Hematopoietic multipotent progenitor cell treated with erythropoietin and hydrocortisone succinate and interleukin-3 and kit ligand, for 17 days (in vitro differentiated cells): ENCODE measurements around the gene TESPA1.

Experiments
- DNase-seq: peaks from one replicate; pipeline ENCODE4 v3.0.0-alpha.2; 2015; ENCODE audit warnings: low spot score

Gene TESPA1, protein sequence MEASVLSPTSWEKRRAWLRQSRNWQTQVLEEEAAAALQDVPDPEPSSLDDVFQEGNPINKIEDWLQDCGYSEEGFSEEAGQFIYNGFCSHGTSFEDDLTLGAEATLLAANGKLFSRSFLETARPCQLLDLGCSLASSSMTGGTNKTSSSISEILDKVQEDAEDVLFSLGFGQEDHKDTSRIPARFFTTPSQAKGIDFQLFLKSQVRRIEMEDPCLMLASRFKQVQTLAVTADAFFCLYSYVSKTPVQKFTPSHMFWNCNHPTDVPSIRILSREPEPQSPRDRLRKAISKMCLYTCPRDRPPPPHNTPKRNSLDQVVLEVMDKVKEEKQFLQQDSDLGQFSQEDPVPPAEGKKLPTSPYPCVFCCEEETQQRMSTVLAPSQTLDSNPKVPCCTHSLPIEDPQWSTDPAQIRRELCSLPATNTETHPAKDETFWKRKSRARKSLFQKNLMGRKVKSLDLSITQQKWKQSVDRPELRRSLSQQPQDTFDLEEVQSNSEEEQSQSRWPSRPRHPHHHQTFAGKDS

DNA sequence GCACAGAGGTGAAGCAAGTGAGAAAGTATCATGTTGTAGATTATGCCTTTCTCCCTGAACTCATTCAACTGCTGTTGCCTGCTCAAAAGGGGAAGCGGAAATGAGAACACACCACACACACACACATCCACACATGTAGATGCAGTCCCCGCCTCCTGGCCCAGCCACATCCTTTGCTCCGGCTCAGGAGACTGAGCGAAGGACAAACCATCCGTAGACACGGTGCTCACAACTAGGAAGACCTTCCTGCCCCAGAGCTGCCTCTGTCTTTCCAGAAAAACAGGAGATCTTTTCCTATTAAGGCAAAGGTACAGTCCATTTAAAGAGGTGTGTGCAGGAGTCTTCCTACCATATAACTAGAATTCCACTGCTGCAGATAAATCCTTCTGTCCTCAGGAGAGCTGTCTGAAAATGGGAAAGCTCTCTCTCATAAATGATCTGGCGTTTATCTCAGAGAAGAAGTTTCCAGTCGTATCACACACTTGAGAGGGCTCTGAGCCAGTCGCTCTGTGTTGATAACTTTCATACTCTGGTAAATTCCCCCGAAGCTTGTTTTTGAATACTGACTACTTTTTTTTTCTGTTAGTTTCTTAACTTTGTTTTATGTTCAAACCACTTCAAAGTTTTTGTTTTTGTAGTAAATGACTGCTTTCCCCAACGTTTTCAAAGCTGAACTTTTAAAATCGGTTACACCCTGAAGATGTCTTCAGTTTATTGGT lies at the start of gene TESPA1:
TESPA1 (minus strand) TSS at position 105 of the 719 bp plus-strand sequence. CDS start 10,200 bp downstream, outside the sequence.
- DNase-seq, result peak; percentile 84

- DNase-seq, result no peak
These were observed 49.7 kb upstream of the TESPA1 start for GRCh38 chr12:55034218-55034617.

- no peak for DNase-seq
These were observed 40.9 kb upstream of the TESPA1 start for GRCh38 chr12:55025508-55025907.

DNA sequence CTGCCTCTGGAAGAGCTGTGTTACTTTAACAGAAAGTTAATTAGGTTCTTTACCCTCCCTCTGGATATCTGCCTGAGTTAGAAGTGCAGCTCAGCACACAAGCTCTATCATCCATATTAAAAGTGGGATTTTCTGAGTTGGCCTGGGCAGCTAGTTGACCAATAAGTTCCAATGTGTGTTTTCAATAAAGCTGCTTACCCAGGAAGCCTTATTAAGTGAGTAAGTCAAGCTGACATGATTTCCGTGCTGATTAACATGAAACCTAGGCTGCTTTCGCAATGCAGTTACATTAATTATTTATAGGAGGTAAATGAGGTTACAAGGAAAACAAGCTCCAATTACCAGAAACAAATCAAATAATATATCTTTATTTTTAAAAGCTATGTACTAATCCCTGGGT lies 40.0 kb upstream of the TESPA1 start:
- DNase-seq, result no peak

DNA sequence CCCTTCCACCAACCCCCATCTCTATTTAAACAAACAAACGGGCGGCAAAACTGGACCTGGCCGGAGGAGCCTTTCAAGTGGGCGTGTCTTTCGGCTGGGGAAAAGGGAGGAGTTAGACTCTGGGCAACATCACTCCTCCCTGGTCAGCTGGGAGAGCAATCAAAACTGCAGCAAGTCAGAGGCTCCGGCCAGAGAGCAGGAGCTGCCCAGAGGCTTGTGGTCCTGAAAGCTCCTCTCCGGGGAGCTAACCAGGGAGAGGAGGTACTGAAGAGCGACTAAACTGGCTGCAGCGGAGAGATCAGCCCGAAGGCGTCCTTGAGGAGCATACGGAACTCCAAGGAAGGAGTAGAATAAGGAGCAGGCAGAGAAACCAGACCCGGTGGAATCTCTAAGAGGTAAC lies 35.2 kb upstream of the TESPA1 start, which contains the start of gene NEUROD4:
NEUROD4 (plus strand) TSS at position 191 of the 400 bp plus-strand sequence. CDS start 6,466 bp downstream, outside the sequence.
- DNase-seq, result no peak

GRCh38 chr12:55017416-55017925 lies 32.9 kb upstream of the TESPA1 start:
- DNase-seq, result no peak

DNA sequence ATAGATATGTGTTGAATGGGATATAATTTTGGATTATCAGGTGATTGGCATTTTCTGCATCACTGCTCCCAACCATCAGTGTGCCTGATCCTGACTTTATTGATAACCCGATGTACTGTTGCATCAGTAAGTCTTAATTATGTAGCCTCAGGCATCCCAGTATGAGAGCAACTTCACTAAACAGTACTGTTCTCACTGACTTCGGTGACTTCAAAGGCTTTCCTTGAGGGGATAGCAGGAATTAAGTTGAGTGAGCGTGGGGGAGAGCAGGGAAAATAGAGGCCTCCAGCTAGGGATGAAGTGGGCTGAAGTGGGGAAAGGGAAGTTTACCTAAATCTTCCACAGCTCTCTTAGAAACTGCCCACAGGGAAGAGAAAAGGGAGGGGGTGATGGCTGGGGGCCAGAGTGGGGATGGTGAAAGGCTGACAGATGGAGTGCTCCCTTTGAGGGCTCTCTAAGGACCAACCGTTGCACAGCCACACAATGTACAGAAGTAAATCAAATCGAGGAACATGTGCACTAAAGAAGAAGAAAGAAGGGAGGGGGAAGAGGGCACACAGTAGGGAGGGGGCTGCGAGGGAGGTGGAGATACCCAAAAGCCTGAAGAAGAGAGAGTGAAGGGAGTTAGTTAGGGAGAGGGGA lies 24.5 kb upstream of the TESPA1 start:
- no peak for DNase-seq

DNA sequence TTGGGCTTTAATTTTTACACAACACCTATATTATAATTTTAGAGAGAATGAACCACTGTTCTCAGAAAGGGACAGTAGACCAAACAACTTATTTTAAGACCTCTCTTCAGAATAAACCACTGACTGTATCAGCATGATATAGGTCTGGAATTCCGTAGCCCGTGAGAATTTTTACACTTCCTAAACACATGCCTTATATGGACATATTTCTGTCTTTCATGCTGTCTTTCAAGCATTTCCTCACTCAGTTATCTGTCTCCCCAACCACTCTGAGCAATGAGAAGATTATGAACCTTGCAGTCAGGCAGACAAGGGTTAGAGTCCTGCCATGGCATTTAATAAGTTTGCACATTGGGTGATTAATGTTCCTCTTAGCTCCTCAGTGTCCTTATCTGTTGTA lies 17.8 kb upstream of the TESPA1 start:
- no peak for DNase-seq

DNA sequence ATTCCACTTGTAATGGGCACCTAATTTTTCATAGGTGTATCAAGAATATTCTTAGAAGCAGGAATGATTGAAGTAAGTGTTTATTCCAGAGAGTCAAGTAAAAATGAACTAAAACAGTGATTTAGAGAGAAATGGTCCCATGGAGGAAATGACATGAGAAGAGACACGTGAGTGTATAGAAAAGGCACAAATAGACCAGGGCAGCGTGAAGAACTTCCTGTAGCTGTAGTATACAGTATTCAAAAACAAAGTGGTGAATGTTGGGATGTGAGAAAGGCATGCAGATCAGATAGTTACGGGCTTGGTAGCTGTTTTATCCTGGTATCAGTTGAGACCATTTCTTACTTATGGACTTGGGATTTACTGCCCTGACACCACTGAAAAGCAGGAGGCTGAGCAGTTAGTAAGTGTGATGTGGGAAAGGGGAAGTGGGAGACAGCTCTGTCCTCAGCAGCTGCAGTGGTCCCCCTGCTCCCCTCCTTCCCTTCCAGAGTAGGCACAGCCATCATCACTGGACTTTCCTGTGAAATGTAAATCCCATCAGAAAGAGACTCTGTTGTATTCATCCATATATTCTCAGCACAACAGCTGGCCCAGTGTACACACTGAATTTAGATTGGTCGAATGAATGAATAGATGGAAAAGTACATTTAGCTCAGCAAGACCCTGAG lies 16.8 kb upstream of the TESPA1 start:
- no peak for DNase-seq

GRCh38 chr12:54998958-54999510 lies 14.5 kb upstream of the TESPA1 start:
- DNase-seq, result no peak

DNA sequence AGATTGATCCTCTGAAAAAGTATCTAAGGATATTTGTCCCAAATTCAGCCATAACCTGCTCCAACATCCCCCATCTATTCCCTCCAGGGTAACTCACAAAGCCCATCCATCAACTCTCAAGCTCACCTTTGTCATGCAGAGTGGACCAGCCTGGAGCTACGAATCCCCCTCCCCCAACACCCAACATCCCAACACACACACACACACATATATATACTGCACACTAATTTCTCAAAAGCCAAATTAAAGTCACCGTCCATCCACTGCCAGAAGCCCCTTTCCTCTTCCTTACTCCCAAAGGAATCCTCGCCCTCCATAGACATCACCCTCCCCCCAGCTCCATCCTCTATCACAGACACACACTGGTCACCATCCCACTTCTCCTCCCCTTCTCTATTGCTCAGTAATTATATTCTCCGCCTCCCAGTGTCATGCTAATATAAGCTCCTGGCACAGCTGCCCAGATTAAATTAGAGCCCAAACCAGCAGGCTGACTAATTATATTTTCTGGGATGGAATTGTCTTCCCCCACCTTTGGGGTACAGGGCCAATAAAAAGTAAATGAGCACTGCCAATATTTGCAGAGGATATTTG lies 13.5 kb upstream of the TESPA1 start:
- DNase-seq, result no peak

DNA sequence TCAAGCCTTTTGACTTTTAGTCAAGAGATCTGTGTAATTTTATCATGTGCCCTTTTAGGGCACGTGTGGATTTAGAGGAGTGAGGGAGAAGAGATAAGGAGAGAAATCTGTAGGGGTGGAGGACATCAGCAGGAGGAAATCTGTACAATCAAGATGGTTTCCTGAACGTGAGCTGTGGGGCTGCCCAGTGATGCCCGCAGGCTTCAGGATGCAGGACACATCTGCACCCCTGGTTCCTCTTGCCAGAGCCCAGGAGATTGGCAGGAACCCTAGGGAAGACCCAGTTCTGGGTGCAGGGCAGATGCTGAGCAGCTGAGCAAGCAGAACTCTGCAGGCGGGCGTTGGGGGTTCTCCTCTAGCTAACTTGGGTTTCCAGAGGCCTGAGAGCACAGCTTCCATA lies 11.6 kb upstream of the TESPA1 start:
- no peak for DNase-seq

DNA sequence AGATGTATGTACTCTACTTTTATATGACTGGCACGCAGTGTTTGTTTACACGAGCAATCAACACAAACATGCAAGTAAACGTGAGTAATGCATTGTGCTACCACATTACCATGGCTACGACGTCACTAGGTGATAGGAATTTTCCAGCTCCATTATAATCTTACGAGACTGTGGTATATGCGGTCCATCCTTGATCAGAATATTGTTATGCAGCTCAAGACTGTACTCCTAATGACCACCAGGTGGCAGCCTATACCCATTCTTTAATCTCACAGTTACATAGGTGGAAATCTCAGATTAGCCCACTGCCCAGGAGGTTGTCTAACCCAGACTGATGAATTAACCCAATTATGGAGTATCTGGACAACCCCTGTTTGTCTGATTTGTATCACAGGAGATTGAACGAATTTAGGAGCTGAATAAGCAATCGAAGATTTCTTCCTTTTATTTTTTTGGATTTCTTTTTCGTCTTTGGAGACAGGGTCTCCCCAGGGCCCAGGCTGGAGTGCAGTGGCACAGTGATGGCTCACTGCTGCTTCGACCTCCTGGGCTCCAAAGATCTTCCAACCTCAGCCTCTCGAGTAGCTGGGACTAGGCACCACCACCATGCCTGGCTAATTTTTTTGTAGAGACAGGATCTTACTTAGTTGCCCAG lies 8.7 kb upstream of the TESPA1 start:
- DNase-seq, result peak; percentile 88

DNA sequence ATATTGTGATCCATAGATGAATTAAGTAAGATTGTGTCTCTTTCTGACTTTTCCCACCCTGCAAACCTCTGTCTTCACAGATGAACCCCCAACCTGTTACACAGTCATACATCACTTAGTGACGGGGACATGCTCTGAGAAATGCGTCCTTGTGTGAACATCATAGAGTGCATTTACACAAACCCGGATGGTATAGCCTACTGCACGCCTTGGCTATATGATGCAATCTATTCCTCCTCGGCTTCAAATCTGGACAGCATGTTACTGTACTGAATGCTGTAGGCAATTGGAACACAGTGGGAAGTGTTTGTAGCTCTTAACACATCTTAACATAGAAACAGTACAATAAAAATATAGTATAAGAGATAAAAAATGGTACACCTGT lies 7.4 kb upstream of the TESPA1 start:
- no peak for DNase-seq

DNA sequence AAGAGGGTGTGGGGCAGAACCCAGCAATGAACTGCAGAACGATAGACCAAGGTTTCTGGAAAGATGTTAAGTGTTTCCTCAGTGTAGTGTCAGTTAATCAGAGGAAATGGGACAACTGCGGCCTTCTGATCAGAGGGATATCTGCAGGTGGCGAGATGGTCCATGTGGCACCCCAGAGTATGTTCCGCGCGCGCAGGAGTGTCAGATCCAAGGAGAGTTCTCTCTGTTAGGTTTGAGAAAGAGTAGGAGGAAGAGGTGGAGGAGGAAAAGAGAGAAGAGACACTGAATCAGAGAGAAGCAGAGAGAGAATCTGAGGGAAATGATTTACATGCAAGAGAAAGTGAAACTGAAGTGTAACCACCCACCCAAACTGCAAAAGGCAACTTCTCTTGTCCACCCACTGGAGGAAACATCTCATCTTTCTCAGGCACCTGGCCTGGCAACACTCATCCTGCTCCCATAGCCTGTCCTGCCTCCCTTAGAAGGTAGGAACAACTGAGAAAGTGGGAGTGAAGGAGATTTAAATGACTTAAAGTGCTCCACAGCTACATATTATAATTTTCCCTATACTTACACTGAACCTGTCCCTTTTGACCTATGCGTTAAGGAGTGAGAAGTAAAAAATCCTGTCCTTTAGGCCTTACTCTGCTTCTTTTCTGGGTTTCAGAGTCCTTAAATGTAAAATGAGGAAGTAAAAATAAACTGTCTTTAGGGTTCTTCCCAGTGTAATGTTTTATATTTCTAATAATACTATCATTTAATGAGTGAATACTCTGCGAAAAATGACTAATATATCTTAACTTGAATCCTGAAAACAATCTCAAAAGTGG lies 6.8 kb upstream of the TESPA1 start:
- peak; percentile 44 for DNase-seq

DNA sequence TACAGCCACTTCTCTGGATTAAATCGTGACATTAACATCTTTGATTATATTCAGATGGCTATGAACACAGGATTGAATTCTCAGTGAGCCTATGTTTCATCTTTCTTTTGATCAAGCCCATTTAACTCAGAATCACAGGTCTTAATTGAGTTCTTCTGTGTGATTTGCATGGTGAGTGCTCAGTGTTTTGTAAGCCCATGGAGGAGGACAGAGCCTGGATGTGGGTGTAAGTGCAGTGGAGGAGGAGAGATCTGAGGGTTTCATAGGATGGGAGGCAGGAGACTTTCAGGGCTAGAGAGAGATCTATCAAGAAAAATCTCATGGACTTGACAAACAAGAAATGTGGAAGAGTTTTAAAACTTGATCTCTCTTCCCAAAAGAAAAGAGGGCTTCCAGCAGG lies 5.3 kb upstream of the TESPA1 start:
- DNase-seq, result peak; percentile 14

- peak; percentile 91 for DNase-seq
These were observed 4.0 kb upstream of the TESPA1 start for GRCh38 chr12:54988402-54989054.

DNA sequence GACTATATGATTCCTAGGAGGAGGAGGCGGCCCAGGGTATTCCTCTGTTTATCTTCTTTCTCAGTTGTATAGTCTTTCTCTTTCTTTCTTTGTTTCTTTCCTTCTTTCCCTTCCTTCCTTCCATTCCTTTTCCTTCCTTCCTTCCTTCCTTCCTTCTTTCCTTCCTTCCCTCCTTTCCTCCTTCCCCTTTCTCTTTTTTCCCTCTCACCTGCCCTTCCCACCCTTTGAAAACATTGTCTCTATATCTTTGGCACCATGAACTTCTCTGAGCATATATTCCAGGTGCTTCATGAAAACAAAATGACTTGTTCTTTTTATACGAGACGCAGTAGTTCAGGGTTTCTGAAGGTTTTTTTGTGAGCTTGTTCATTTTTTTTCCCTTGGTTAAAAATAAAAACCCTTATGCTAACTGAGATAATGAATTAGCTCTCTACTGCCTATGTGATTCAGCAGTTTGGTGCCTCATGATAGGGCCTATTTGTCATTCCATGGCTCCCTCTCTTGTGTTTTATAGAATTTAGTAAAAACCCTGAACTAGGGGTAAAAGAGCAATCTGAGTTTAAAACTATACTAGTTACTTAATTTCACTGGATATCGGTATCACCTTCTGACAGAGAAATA lies 3.2 kb upstream of the TESPA1 start:
- peak; percentile 82 for DNase-seq

DNA sequence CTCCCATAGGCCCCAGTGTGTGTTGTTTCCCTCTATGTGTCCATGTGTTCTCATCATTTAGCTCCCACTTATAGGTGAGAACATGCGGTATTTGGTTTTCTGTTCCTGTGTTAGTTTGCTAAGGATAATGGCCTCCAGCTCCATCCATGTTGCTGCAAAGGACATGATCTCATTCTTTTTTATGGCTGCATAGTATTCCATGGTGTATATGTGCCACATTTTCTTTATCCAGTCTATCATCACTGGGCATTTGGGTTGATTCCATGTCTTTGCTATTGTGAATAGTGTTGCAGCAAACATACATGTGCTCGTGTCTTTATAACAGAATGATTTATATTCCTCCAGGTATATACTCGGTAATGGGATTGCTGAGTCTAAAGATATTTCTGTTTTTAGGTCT lies 2.2 kb upstream of the TESPA1 start:
- DNase-seq, result peak; percentile 15
